ENCODE measurements around the gene ANO2.
"Not testable (repeated sequence)": the region's sequence is repeated elsewhere in the genome, so short reads cannot be mapped to it uniquely, and the experiment has no call there.

The ANO2 gene

DNA sequence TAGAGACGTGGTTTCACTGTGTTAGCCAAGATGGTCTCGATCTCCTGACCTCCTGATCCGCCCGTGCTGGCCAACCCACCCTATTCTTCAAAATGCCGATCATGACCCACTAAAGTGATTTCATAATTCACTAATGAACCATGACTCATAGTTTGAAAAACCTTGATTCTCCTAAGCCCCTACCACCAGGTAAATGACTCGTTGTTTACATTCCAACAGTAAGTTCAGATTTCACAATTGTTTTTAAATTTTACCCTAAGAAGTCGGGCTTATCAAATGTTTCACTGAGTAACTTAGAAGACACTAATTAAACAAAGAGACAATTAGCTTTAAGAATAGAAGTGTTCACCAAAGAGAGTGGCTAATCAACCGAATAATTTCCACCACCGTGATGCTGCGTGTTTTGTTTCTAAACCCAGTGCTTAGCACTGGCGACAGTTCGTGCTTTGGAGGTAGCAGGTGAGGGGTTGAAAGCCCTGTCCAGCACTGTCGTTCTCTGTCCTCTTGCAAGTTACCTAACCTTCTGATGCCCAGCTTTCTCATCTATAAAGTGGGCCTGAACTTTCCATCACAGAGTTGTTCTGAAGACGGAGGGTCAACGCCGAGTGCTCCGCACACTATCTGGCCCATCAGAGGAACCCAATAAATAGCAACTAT is 376.6 kb downstream of the ANO2 start:
- no peak for DNase-seq

GRCh38 chr12:5567016-5567725 is 377.9 kb downstream of the ANO2 start:
- no peak for DNase-seq

DNA sequence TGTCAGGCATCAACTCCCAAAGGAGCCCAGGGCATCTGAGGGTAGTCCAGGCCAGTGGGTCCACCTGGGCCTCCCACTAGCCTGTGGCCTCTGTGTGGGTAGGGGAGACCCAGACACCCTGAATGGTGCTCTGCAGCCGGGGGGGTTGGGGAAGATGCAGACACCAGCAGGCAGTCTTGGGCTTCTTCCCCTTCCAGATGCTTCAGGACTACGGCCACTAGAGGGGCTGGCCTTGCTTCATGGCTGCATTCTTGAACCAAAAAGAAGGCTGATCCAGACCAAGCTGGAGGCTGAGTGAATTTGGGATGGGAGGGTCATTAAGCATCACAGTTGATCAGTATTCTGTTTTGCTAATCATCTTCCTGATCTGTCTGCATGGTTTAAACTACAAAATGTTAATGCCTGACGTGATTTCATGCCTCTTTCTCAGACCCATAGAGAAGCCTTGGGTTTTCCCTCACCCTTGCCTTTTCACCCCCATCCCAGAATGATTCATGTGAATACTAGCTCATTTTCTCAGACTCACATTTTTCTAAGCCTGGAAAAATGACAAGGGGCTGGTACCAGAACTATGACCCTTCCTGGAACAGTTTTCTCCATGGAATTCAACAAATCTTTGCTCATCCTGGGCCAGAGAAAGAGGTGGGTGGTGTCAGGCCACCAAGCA is 379.0 kb downstream of the ANO2 start:
- no peak for DNase-seq

- DNase-seq, result no peak
Measured at GRCh38 chr12:5562581-5562980, 382.5 kb downstream of the ANO2 start.

DNA sequence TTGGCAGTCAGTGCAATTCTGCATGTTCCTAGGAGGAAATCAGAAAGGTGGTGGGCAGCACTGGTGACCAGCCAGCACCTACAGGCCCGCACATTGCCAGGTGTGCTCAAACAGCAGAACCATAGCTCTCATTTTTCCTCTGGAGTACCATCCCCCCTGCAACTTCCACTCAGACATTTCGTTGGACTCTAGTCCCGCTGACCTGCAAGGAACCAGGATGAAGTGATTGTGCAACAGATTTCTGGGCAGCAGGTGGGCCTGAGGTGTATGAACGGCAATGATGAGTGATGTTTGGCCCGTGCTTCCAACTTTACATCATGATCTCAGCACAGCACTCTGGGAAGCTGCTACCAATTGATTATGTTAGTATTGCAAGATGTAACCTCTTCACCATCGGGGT is 383.2 kb downstream of the ANO2 start:
- DNase-seq, result no peak

GRCh38 chr12:5561057-5561456 is 384.0 kb downstream of the ANO2 start:
- no peak for DNase-seq

GRCh38 chr12:5560265-5560664 is 384.8 kb downstream of the ANO2 start:
- no peak for DNase-seq

DNA sequence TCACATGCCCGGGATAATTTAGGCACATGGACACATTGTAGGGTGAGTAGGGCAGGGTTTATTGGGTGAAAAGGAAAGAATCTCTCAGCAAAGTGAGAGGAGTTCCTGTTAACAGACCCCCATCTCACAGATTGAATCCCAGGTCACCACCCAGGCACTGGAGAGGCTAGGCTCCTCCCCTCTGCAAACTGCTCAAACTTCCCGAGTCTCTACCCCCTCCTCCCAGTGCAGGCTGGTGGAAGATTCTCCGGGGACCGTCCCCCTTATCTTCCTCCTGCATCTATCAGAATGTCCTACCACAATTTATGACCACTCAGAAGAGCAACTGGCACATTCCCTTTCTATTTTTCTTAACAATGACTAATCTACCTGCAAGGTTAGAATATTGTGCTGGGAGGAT is 387.2 kb downstream of the ANO2 start:
- DNase-seq, result no peak

DNA sequence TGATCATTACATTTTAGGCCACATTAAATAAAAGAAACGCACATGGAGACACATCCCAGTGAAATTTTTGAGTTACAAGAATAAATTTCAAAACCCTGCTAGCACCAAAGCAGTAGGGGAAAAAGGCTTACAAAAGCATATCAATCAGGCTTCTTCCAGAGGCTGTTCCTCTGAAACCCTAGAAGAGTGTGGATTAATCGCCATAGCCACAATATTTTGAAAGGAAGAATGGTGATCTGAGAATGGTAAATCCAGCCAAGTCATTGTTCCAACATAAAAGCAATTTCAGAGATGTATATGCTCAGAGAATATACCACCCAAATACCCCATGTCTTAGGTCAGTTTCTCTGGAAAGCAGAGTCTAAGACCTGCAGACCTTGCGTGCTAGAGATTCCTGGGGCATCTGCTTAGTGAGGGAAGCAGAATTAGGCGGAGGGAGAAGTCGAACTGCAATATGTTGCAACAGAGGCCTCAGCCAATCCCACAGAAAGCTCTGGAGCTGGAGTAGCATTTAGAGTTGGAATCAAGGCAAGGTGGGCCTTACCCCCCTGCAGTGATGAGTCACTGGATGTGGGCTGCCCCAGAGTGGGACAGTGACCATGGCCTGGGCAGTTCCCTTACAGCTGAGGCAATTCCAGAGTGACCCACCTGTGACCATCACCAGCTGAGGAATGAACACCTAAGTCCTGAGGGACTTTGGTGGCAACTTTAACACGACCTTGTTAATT is 387.9 kb downstream of the ANO2 start:
- no peak for DNase-seq

DNA sequence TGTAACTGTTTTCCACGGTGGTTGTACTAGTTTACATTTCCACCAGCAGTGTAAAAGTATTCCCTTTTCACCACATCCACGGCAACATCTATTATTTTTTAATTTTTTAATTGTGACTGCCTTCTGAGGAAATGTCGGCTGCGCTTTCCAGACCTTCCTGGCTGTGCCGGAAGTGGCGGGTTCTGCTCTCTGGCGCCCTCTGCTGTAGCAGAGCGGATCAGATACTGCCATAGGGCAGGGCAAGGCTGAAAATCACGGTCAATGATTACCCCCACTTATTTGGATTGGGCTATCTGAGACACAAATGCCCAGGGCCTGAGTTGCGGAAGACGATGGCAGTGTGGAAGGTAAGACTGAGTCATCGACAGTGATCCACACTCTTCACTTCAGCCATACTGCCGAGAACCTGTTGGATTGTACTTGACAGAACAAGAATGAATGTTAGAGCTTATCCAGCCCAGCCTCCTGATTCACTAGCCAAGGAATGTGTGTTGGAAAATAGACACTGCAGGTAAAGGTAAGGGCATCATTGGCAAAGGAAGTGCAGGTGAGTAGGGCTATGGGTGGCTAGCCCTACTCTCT is 388.9 kb downstream of the ANO2 start:
- no peak for DNase-seq

- no peak for DNase-seq
Measured at GRCh38 chr12:5554711-5555110, 390.3 kb downstream of the ANO2 start.

DNA sequence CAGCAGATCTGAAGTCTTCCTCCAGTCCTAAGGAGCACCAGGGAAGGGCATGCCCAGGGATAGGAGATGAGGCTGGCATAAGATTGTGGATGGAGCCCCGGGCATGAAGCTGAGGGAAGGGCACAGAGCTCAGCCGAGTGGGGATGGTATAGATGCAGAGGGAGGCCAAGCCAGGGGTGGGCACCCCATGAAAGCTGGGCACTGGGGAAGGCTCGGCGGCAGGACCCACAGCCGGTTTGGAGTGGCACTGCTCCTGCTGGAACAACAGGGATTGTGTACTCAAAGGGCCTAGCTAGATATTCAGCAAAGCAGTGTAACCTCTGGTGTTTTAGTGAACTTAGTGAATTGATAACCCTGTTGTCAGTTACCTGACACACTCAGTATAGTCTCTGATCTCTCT is 396.0 kb downstream of the ANO2 start:
- no peak for DNase-seq

DNA sequence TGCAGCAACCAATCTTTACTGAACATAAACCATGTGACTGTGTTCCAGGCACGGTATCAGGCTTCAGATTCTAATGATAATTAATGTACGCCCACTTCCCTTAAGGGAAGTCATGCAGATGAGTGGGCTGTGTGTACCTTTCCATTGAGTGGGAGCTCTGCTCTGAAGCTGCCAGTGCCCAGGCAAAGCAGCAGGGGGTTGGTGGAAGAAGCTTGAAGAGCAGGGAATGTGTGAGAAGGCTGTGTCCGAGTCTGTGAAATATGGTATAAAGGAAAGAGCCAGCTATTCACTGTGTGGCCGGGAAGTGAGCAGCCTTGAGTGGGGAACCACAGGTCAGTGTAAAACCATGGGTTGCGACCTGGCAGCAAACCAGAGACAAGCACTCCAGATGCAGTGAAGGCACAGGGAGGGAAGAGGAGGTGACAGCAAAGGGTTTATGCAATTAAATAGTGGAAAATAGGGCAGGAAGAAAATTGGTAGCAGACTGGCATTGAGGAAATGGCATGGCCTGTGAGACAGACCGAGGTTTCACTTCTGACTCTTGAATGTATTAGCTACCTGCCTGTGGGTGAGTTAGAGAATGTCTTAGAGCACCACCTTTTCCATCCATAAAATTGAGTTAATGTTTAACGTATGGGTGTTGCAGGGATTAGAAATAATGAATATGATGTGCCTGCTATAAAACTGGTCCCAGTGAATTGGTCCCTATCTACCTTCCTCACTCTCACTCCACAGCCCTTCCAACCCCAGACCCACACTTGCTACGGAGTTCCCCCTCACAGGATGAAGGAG is 396.7 kb downstream of the ANO2 start:
- no peak for DNase-seq

DNA sequence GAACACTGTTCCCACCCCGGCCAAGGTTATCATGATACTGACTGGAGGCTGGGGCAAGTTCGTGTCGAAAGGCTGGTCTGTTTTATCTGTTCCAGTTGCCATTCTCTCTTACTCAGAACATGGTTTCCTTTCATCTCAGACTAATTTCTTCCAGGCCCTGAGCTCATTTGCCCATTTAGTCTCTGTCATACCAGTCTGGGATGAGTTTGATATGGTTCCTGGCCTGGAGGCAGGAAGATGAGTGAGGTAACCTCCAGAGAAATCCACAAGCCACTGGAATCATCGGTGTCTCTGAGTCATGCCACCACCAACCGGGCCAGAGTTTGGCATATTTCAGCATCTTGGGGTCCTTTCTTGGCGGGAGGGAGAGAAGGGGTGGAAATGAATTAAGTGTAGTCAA is 398.4 kb downstream of the ANO2 start:
- DNase-seq, result no peak

DNA sequence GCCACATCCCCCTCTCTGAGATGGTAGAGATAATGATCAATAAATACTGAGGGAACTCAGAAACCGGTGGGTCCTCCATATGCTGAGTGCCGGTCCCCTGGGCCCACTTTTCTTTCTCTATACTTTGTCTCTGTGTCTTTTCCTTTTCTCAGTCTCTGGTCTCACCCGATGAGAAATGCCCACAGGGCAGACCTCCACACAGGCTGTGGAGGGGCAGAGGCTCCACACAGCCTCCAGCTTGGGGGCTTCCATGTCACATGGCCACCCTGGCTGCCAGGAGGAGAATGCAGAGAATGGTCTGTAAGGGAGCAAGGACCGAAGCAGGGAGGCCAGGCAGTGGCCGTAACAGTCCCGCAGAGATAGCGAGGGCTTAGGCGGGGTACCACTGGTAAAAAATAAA is 407.3 kb downstream of the ANO2 start:
- DNase-seq, result no peak

DNA sequence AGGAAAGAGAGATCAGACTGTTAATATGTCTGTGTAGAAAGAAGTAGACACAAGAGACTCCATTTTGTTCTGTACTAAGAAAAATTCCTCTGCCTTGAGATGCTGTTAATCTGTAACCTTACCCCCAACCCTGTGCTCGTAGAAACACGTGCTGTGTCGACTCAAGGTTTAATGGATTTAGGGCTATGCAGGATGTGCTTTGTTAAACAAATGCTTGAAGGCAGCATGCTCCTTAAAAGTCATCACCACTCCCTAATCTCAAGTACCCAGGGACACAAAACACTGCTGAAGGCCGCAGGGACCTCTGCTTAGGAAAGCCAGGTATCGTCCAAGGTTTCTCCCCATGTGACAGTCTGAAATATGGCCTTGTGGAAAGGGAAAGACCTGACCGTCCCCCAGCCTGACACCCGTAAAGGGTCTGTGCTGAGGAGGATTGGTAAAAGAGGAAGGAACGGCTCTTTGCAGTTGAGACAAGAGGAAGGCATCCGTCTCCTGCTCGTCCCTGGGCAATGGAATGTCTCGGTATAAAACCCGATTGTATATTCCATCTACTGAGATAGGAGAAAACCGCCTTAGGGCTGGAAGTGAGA is 407.9 kb downstream of the ANO2 start:
- not testable (repeated sequence) for DNase-seq

DNA sequence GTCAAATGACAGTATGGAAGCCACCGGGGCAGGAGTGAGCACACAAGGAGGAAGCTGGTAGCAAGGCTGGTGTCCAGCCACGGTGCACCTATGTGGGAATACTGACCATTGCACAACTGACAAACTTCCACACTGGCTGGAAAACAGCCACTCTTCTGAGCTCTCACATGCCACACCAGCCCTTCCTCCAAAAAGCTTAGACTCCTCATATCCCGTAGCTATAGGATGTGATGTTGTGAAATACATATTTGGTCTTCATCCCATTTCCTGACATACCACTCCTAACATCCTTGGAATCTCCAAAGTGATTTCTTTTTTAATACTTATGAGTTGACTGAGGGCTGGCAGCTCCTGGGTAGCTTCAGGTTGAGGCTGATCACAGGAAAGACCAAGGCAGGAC is 409.5 kb downstream of the ANO2 start:
- no peak for DNase-seq

DNA sequence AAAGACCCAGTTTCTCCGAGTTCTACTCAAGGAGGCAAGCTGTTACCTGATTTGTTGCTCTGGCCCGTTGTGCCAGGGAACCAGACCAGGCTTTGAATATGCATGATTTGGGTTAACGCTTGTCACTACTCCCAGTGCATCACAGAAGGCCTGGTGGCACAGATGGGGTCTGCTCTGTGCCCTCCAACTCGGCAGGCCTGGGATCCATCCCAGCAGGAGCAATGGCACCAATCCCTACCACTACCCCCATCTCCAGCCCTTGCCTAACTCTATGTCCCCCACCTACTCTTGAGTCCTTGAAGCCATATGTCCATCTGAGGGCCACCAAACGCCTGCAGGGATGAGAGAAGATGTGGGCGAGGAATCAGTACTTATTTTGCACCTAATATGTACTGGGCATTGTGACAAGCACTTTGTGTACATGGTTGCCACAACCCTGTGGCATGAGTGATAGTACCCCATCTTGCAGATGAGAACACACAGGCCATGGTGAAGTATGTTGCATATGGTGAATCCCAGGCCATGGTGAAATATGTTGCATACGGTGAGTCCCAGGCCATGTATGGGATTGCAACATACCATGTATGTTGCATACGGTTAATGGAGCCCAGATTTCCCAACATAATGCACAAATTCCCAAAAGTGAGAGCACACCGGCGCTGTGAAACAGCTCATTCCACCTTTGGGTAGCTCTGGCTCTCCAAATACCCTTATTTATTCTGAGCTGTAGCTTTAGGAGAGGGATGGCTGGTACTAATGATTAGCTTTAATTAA is 410.4 kb downstream of the ANO2 start:
- no peak for DNase-seq

DNA sequence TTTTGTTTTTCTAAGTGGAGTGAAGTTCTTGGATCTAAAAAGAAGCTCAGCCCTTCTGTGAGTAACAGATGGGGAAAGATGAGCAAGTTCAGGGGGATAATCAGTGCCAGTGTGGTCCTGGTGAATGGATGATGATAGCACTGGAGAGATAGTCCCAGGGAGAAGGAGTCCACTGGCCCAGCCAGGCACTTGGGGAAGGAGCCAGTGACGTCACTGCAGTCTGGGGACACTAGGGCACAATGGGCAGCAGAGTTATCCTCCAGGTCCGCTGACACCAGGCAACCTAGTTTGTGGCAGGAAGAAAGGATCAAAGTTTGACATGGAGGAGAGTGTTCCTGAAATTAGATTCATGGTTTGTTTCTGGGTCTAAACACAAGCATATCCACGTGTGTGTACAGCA is 411.7 kb downstream of the ANO2 start:
- DNase-seq, result no peak

- DNase-seq, result no peak
Measured at GRCh38 chr12:5525783-5526367, 419.2 kb downstream of the ANO2 start.

Measured in stimulated activated CD4-positive, alpha-beta T cell treated with anti-CD3 and anti-CD28 coated beads, Interleukin-4, amount 100 ng/mL, for 1 hour (primary cell).